CD4-positive, alpha-beta T cell treated with Interleukin-12 subunit alpha and Interleukin-12 subunit beta, for 1 hour (primary cell): ENCODE measurements around the gene KLF7.
A peak's percentile ranks its signal among the peaks of the same experiment; 100 is the strongest.

Source experiments
- DNase-seq: peaks from one replicate; pipeline ENCODE4 v3.0.0-alpha.2; 2020

Gene KLF7

DNA sequence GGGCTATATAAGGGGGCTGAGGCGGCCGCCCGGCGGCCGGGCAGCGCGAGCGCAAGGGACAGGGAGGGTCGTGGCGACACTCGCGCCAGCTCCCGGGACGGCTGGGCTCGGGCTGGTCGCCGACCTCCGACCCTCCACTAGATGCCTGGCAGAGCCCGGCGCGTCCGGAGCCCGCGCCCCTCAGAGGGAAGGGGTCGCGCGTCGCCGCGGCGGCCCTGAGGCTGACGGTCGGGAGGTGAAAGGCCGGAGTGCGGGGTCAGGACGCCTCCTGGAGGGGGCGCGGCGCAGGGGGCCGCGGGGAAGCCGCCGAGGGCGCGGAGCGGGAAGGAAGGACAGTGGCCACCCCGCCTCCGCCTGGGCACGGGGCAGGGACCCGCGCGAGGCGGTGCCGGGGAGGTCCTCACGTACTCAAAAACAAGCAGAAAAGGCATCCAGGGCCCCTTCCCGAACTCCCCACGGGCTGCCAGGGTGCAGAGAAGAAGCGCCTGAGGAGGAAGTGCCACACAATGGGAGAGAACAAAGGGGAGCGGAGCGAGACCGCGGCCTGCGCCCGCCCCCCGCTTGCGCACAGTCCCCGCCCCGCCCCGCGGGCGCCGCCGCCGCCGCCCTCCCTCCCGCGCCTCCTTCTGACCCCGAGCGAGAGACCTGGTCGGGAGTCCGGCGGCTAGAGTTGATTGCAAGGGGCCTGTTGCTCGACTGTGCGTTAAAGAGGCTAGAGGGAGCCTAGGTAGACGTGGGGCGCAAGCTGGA is 776 bp upstream of the KLF7 start:
- DNase-seq: peak; percentile 75

DNA sequence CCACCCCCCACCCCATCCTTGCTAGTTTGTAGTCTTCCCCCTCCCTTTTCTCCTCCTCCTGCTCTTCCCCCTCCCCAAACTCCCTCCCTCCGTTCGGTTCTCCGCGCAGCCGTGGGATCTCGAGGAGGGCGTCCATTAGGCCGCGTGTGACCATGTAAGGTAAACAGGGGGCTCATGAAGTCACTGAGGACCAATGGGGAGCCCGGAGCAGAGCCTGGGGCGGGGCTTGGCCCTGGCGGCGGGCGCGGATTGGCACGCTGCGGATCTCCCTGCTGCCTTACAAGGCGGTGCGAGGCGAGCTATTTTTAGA is 246 bp upstream of the KLF7 start:
- DNase-seq: peak; percentile 96

DNA sequence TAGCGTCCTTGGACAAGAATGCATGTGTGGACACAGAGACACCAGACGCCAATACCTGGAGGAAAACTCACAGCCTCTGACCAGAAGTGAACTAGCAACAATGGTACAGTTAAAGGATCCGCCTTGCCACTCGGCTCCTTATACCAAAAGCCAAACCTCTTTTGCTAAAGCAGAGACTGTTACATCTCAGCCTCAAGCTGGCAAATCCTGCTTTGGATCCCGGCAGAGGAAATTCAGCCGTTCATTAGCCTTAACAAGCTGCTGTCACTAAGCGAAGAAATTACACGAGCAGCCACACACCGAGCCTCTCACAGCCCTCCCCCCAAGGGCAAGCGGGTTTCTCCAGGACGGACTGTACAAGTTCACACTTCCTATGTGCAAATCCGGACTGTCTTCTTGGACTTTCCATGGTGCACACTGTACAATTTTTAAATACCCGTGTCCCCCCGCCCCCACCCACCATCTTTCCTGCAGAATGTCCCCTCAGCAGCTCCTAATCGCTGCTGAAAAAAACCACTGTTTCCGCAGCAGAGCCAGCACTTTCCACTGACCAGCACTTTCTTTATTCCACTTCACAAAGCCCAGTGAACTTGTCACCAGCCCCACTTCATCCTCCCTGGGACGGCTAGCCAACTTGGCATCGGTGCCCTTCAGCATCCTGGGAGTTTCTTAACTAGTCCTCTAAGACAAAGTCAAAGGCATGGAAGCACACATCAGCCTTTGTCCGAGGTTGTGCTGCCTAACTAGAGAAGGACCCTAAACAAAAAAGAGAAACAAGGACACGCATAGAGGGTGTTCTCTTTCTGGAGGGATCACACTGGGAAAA is 1.5 kb downstream of the KLF7 start:
- peak; percentile 36 for DNase-seq

GRCh38 chr2:207163756-207164005 is 2.1 kb downstream of the KLF7 start:
- DNase-seq: no peak

DNA sequence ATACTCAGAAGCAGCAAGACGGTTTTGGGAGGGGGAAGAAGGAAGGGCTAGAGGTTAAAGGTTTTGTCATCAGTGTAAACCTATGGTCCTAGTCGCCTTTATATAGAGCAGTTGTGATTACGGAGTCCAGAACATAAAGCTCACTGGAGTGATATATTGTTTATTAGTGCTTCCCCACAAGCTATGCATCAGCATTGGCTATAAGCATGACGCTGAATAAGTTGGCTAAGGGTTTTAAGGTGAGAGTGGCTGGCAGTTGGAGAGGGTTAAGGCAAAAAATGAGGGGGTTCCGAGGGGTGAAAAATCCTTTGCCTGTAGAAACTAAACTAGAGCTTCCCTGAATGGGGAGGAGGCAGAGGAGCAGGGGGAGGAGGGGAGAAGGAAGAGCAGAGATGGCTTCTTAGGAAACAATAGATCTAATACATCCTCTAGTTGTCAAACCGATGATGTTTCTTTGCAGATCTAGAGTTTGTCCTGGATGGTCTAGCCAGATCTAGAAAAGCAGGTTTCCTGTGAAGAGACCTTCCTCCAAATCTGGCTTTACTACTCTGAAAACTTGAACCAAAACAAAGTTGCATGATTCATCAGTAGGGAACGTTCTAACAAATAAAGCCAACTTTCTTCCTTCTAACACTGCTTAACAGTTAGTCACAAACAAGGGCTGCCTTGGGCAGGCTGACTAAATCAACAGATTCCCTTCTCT is 2.5 kb downstream of the KLF7 start:
- DNase-seq: no peak

- DNase-seq: no peak
Measured at GRCh38 chr2:207162316-207162715, 3.4 kb downstream of the KLF7 start.

GRCh38 chr2:207161247-207162123 is 4.3 kb downstream of the KLF7 start:
- DNase-seq: no peak

GRCh38 chr2:207160115-207160514 is 5.6 kb downstream of the KLF7 start:
- DNase-seq: no peak

DNA sequence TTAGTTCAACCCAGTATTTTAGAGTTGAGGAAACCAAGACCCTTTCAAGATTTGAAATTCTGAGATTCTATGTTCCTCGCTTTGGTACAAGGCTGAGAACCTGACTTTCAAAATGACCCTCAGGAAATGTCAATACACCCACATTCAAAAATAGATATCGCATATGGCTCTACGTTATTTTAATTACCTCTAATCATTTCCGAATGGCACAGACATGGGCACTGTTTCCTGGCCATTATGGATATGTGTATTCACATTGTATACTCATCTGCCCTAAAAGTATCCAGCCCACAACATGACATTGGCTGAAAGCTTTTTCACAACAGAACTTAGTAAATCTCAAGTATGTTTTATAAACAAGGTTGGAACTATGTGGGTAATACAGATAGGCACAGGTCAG is 6.7 kb downstream of the KLF7 start:
- DNase-seq: no peak

GRCh38 chr2:207157731-207158130 is 8.0 kb downstream of the KLF7 start:
- no peak for DNase-seq

- no peak for DNase-seq
Measured at GRCh38 chr2:207157162-207157481, 8.6 kb downstream of the KLF7 start.

GRCh38 chr2:207156451-207157161 is 9.1 kb downstream of the KLF7 start:
- DNase-seq: no peak

- DNase-seq: no peak
Measured at GRCh38 chr2:207155516-207156444, 10.0 kb downstream of the KLF7 start.

- no peak for DNase-seq
Measured at GRCh38 chr2:207154556-207155510, 10.9 kb downstream of the KLF7 start.

DNA sequence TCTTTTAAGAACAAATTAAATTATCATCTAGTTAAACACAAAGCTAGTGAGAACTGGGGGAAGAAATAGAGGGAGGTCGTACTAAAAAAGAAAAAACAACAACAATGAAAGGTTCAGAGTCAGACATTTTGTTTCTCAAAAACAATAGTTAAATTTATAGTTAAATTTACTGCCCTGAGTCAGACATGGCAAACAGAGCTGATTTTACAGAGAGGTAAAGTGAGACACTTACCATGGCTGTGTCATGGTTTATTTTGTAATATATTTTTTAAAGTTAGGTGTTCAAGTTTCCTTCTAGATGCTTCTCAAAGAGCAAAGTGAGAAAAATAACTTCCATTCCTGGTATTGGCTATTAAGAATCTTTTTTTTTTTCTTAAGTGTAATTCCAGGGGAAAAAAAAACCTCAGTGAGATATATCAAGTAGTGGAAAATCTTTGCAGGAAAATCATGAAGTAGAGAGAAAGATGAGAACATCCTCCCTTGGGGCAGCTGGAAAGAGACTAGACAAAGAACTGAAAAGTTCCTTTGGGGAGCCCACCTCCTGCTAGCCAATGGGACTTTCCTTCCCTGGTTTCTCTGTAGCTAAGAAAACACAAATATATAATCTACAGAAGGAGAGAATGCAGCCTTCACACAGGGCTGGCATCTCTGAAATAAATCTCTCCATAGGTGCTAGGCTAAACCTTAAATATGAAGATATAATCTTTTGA is 12.3 kb downstream of the KLF7 start:
- DNase-seq: no peak

- no peak for DNase-seq
Measured at GRCh38 chr2:207151048-207151447, 14.7 kb downstream of the KLF7 start.

DNA sequence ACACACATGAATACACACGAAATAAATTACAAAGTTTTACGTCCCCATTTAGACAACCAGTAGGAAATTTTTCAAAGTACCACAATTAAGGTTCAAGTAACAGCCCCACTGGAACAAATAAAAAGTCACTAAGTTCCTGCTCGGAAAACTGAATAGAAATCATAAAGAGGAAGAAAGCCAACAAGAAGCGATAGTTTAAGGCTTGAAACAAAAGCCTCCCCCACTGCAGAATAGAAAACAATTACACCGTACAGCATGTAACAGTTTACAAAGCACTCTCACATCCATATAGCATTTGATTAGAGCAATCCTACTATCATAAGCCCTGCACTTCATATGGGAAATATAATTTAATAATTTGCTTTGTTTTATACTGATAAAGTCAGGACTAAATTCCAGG is 15.5 kb downstream of the KLF7 start:
- no peak for DNase-seq

GRCh38 chr2:207149249-207150213 is 16.2 kb downstream of the KLF7 start:
- DNase-seq: no peak
